Measurements from ENCODE around the gene ACAP1. TPM values are rescaled to one million over a fixed set of nuclear protein-coding genes. Genes with fewer than 3 reads are reported as not detected.

ACAP1 gene
- polyA plus RNA-seq, 1 experiment = 0.35 TPM

- ChIA-PET CTCF (no interaction called here), POLR2A (interaction anchor here (0.6 kb wide), 1 partner anchor 150 kb away, joined by 5 read pairs; no protein-coding TSS in a partner anchor)
- DNase-seq (ENCODE audit: low read depth, low spot score) = no peak
- H3K27ac ChIP-seq (ENCODE audit: low read depth, low read length) = no peak overlapping the region
- peaks cover 37% of the 10 kb centered on the region for H3K27me3 ChIP-seq (ENCODE audit: control insufficient read depth, insufficient read depth, low read length)
- H3K4me3 ChIP-seq (ENCODE audit: low read depth, low read length) = no peak overlapping the region
- TF ChIP-seq, protein P1, sequence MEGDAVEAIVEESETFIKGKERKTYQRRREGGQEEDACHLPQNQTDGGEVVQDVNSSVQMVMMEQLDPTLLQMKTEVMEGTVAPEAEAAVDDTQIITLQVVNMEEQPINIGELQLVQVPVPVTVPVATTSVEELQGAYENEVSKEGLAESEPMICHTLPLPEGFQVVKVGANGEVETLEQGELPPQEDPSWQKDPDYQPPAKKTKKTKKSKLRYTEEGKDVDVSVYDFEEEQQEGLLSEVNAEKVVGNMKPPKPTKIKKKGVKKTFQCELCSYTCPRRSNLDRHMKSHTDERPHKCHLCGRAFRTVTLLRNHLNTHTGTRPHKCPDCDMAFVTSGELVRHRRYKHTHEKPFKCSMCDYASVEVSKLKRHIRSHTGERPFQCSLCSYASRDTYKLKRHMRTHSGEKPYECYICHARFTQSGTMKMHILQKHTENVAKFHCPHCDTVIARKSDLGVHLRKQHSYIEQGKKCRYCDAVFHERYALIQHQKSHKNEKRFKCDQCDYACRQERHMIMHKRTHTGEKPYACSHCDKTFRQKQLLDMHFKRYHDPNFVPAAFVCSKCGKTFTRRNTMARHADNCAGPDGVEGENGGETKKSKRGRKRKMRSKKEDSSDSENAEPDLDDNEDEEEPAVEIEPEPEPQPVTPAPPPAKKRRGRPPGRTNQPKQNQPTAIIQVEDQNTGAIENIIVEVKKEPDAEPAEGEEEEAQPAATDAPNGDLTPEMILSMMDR (IDR thresholded peaks at IDR 0.05; ENCODE audit: low read depth, low read length) = no peak
- peaks cover 8% of the 10 kb centered on the region for H3K9me3 ChIP-seq (ENCODE audit: control insufficient read depth, insufficient read depth, low read length)
Measured at GRCh38 chr17:7382901-7383300, 46.6 kb downstream of the ACAP1 start.

DNA sequence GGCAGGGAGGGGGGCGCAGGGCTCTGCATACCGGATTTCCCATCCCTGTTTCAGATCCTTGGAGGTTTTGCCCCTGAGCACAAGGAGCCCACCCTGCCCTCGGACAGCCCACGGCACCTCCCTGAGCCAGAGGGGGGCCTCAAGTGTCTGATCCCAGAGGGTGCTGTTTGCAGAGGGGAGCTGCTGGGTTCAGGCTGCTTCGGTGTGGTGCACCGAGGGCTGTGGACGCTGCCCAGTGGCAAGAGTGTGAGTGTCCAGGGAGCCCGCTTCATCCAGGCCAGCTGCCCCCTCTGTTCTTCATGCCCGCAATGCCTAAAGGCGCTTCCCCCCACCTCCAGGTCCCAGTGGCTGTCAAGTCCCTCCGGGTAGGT, 47.0 kb downstream of the ACAP1 start:
- Histone ChIP-seq H3K9me3 (ENCODE audit: control insufficient read depth, insufficient read depth, low read length) (peaks cover 8% of the 10 kb centered on the region), H3K4me3 (ENCODE audit: low read depth, low read length) (no peak overlapping the region), H3K27me3 (ENCODE audit: control insufficient read depth, insufficient read depth, low read length) (peaks cover 37% of the 10 kb centered on the region), H3K27ac (ENCODE audit: low read depth, low read length) (no peak overlapping the region)
- CTCF ChIA-PET = no interaction called here
- DNase-seq (ENCODE audit: low read depth, low spot score) = no peak
- TF ChIP-seq, protein P1 (IDR thresholded peaks at IDR 0.05; ENCODE audit: low read depth, low read length) = no peak
- POLR2A ChIA-PET = interaction anchor here (0.6 kb wide), 1 partner anchor 151 kb away, joined by 5 read pairs; no protein-coding TSS in a partner anchor

- TF ChIP-seq, protein P1 (IDR thresholded peaks at IDR 0.05; ENCODE audit: low read depth, low read length) = no peak
- no peak overlapping the region for H3K27ac ChIP-seq (ENCODE audit: low read depth, low read length)
- peak overlapping the region; percentile 52 for H3K4me3 ChIP-seq (ENCODE audit: low read depth, low read length)
- no peak for DNase-seq (ENCODE audit: low read depth, low spot score)
- ChIA-PET CTCF (interaction anchor here (0.6 kb wide), 1 partner anchor 177 kb away, joined by 4 read pairs; no protein-coding TSS in a partner anchor), POLR2A (interaction anchor here (0.6 kb wide), 1 partner anchor 151 kb away, joined by 5 read pairs; no protein-coding TSS in a partner anchor)
- peaks cover 8% of the 10 kb centered on the region for H3K9me3 ChIP-seq (ENCODE audit: control insufficient read depth, insufficient read depth, low read length)
- peaks cover 37% of the 10 kb centered on the region for H3K27me3 ChIP-seq (ENCODE audit: control insufficient read depth, insufficient read depth, low read length)
Measured at GRCh38 chr17:7383742-7384488, 47.6 kb downstream of the ACAP1 start.

GRCh38 chr17:7384489-7385081, 48.3 kb downstream of the ACAP1 start:
- peaks cover 34% of the 10 kb centered on the region for H3K27me3 ChIP-seq (ENCODE audit: control insufficient read depth, insufficient read depth, low read length)
- H3K27ac ChIP-seq (ENCODE audit: low read depth, low read length) = no peak overlapping the region
- CTCF ChIA-PET = interaction anchor here (0.6 kb wide), 1 partner anchor 176 kb away, joined by 4 read pairs; no protein-coding TSS in a partner anchor
- peak overlapping the region; percentile 52 for H3K4me3 ChIP-seq (ENCODE audit: low read depth, low read length)
- no peak for DNase-seq (ENCODE audit: low read depth, low spot score)
- peaks cover 7% of the 10 kb centered on the region for H3K9me3 ChIP-seq (ENCODE audit: control insufficient read depth, insufficient read depth, low read length)
- TF ChIP-seq, protein P1 (IDR thresholded peaks at IDR 0.05; ENCODE audit: low read depth, low read length) = no peak
- POLR2A ChIA-PET = interaction anchor here (0.5 kb wide), 1 partner anchor 119 kb away, joined by 4 read pairs; no protein-coding TSS in a partner anchor

GRCh38 chr17:7388856-7389255, 52.5 kb downstream of the ACAP1 start:
- Histone ChIP-seq H3K4me3 (ENCODE audit: low read depth, low read length) (no peak overlapping the region), H3K27me3 (ENCODE audit: control insufficient read depth, insufficient read depth, low read length) (no peaks in the 10 kb centered on the region), H3K27ac (ENCODE audit: low read depth, low read length) (no peak overlapping the region), H3K9me3 (ENCODE audit: control insufficient read depth, insufficient read depth, low read length) (no peaks in the 10 kb centered on the region; the same call in 1 of the 2 replicates)
- TF ChIP-seq, protein P1 (IDR thresholded peaks at IDR 0.05; ENCODE audit: low read depth, low read length) = no peak
- POLR2A ChIA-PET = no interaction called here
- CTCF ChIA-PET = no interaction called here
- no peak for DNase-seq (ENCODE audit: low read depth, low spot score)

All from AG04450 (cell line).